Hematopoietic multipotent progenitor cell treated with erythropoietin and hydrocortisone succinate and interleukin-3 and kit ligand, for 4 days (in vitro differentiated cells): ENCODE data around the gene OR8D4.
"Not testable (repeated sequence)": the region's sequence is repeated elsewhere in the genome, so short reads cannot be mapped to it uniquely, and the experiment has no call there.

Experiments
- DNase-seq: peaks from one replicate; pipeline ENCODE4 v3.0.0-alpha.2; 2015

The OR8D4 gene

GRCh38 chr11:123901867-123902266 is at the start of gene OR8D4:
OR8D4 (plus strand) TSS chr11:123902167; CDS start chr11:123906432, 4,265 bp downstream.
- no peak for DNase-seq

- peak; percentile 8 for DNase-seq
These were observed 49.6 kb upstream of the OR8D4 start for GRCh38 chr11:123852321-123852720.

GRCh38 chr11:123853038-123853437 is 48.9 kb upstream of the OR8D4 start:
- DNase-seq = no peak

GRCh38 chr11:123856444-123856843 is 45.5 kb upstream of the OR8D4 start:
- DNase-seq = no peak

- DNase-seq = no peak
These were observed 42.2 kb upstream of the OR8D4 start for GRCh38 chr11:123859731-123860130.

GRCh38 chr11:123865293-123865692 is 36.7 kb upstream of the OR8D4 start:
- DNase-seq = not testable (repeated sequence)

- DNase-seq = not testable (repeated sequence)
These were observed 34.2 kb upstream of the OR8D4 start for GRCh38 chr11:123867795-123868194.

GRCh38 chr11:123880912-123881311 is 21.1 kb upstream of the OR8D4 start:
- DNase-seq = no peak

- no peak for DNase-seq
These were observed 16.4 kb upstream of the OR8D4 start, which contains the start of gene TMEM225 for GRCh38 chr11:123885570-123885969. TMEM225 (minus strand) TSS chr11:123885670; CDS start chr11:123885425, 245 bp downstream.

- no peak for DNase-seq
These were observed 9.9 kb upstream of the OR8D4 start for GRCh38 chr11:123892031-123892430.

- DNase-seq = no peak
These were observed 2.2 kb upstream of the OR8D4 start for GRCh38 chr11:123899792-123900191.

- DNase-seq = no peak
These were observed 2.0 kb downstream of the OR8D4 start for GRCh38 chr11:123903932-123904331.

- DNase-seq = no peak
These were observed 3.0 kb downstream of the OR8D4 start for GRCh38 chr11:123904932-123905331.

- no peak for DNase-seq
These were observed 3.9 kb downstream of the OR8D4 start for GRCh38 chr11:123905826-123906225.

- no peak for DNase-seq
These were observed 19.0 kb downstream of the OR8D4 start for GRCh38 chr11:123920943-123921342.

- DNase-seq = no peak
These were observed 22.1 kb downstream of the OR8D4 start for GRCh38 chr11:123924027-123924426.

GRCh38 chr11:123939317-123939716 is 37.4 kb downstream of the OR8D4 start, which contains the start of gene OR4D5:
OR4D5 (plus strand) TSS chr11:123939617; CDS start chr11:123939617, 0 bp downstream.
- no peak for DNase-seq

- DNase-seq = no peak
These were observed 40.4 kb downstream of the OR8D4 start for GRCh38 chr11:123942413-123942812.

GRCh38 chr11:123943738-123944137 is 41.8 kb downstream of the OR8D4 start, which contains the start of gene OR6T1:
OR6T1 (minus strand) TSS chr11:123943838; CDS start chr11:123943838, 0 bp downstream.
- no peak for DNase-seq

GRCh38 chr11:123945132-123945531 is 43.2 kb downstream of the OR8D4 start:
- no peak for DNase-seq

- no peak for DNase-seq
These were observed 54.8 kb downstream of the OR8D4 start for GRCh38 chr11:123956752-123957151.
